Osteoblast (primary cell): ENCODE data around the gene TNP1. TPM values are rescaled to one million over a fixed set of nuclear protein-coding genes. Genes with fewer than 3 reads are reported as not detected.

ENCODE experiments used
- DNase-seq: peaks from one replicate; pipeline ENCODE4 v3.0.0; 2011; ENCODE audit warnings: low spot score, mixed read lengths; ENCODE audit not compliant: insufficient read length; ENCODE audit errors: missing footprints
- H2AFZ ChIP-seq: 2 replicates; pipeline ENCODE4 v1.6.0; 2011; ENCODE audit warnings: mild to moderate bottlenecking, low read length
- H3K27ac ChIP-seq: 2 replicates; pipeline ENCODE4 v1.5.1; 2011; ENCODE audit warnings: mild to moderate bottlenecking, low read depth, low read length, moderate library complexity
- H3K27me3 ChIP-seq: 2 replicates; pipeline ENCODE4 v1.6.0; 2012; ENCODE audit warnings: mild to moderate bottlenecking, control low read depth, inconsistent platforms, low read length, moderate library complexity; ENCODE audit not compliant: insufficient read depth
- H3K36me3 ChIP-seq: 2 replicates; pipeline ENCODE4 v1.5.1; 2011; ENCODE audit warnings: mild to moderate bottlenecking, low read length, control low read depth, moderate library complexity; ENCODE audit not compliant: insufficient read depth
- H3K4me1 ChIP-seq: 2 replicates; pipeline ENCODE4 v1.5.1; 2011; ENCODE audit warnings: mild to moderate bottlenecking, low read length, control low read depth, moderate library complexity; ENCODE audit not compliant: insufficient read depth
- H3K4me2 ChIP-seq: 2 replicates; pipeline ENCODE4 v1.6.0; 2011; ENCODE audit warnings: mild to moderate bottlenecking, low read length; ENCODE audit not compliant: insufficient read depth
- H3K4me3 ChIP-seq: fragments of 200-600 bp; sonication (generic); 3 replicates; pipeline ENCODE4 v1.5.1; 2012; ENCODE audit warnings: mild to moderate bottlenecking, low read length, inconsistent platforms; ENCODE audit not compliant: insufficient read depth
- H3K79me2 ChIP-seq: 2 replicates; pipeline ENCODE4 v1.6.0; 2012; ENCODE audit warnings: mild to moderate bottlenecking, low read length, control low read depth, inconsistent platforms; ENCODE audit not compliant: insufficient read depth
- H3K9me3 ChIP-seq: 2 replicates; pipeline ENCODE4 v1.5.1; 2011; ENCODE audit warnings: low read depth, low read length, control low read depth
- H4K20me1 ChIP-seq: 2 replicates; pipeline ENCODE4 v1.6.0; 2012; ENCODE audit warnings: mild to moderate bottlenecking, low read length, control low read depth; ENCODE audit not compliant: insufficient read depth
- total RNA-seq: library from RNA; depleted of rRNA; stranded (reverse); fragments of >200 nt; gene quantifications from 2 replicates; pipeline ENCODE4 v1.2.3, GENCODE V29; 2012
- TF ChIP-seq, protein P1 (sequence below): IDR thresholded peaks from 2 replicates; pipeline ENCODE4 v1.5.1; 2011; ENCODE audit warnings: mild to moderate bottlenecking, low read depth, low read length, moderate library complexity; ENCODE audit errors: extremely low read depth

Gene TNP1
- total RNA-seq, 1 donor, result not detected

DNA sequence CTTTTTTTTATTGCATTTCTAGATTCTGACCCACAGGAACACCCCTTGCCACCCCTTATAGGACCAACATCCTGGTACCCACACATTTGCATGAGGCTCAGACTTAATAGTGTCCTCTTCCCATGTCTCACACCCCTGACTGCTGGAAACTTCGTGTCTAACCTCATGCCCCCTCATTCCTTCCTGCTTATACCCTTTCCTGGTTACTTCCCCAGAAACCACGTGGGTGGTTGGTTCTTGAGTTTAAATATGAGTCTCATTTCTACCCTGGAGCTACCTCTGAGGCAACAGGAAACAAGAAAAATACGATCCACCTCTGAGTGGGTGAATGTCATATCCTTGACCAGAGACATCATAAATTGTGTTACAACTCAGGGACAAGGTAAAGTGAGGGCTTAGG lies 1.6 kb downstream of the TNP1 start:
- Histone ChIP-seq H4K20me1 (no peaks in the 10 kb centered on the region), H3K9me3 (no peaks in the 10 kb centered on the region), H3K4me2 (no peak overlapping the region), H3K4me1 (peaks cover 8% of the 10 kb centered on the region), H2AFZ (peak overlapping the region; percentile 6), H3K36me3 (no peaks in the 10 kb centered on the region), H3K4me3 (no peak overlapping the region), H3K79me2 (no peaks in the 10 kb centered on the region), H3K27ac (no peak overlapping the region), H3K27me3 (no peaks in the 10 kb centered on the region)
- DNase-seq, result no peak
- TF ChIP-seq, protein P1, sequence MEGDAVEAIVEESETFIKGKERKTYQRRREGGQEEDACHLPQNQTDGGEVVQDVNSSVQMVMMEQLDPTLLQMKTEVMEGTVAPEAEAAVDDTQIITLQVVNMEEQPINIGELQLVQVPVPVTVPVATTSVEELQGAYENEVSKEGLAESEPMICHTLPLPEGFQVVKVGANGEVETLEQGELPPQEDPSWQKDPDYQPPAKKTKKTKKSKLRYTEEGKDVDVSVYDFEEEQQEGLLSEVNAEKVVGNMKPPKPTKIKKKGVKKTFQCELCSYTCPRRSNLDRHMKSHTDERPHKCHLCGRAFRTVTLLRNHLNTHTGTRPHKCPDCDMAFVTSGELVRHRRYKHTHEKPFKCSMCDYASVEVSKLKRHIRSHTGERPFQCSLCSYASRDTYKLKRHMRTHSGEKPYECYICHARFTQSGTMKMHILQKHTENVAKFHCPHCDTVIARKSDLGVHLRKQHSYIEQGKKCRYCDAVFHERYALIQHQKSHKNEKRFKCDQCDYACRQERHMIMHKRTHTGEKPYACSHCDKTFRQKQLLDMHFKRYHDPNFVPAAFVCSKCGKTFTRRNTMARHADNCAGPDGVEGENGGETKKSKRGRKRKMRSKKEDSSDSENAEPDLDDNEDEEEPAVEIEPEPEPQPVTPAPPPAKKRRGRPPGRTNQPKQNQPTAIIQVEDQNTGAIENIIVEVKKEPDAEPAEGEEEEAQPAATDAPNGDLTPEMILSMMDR, result no peak

DNA sequence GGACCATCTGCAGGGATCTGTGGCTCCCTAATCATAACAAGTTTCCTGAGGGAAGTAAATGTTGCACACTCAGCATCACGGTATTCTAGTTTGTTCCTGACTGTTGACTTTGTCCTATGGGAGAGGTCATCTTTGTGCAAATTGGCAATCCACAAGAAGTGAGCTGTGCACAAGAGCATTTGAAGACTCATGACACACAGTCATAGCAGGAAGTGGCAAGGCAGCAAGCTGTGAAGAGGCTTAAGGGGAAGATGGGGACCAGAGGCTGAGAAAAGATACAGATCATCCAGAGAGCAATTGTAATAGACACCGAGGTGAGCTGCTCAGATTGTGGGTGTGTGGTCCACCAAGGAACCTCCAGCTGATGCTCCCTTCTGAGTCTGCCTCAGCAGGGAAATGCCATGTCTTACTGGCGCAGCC lies 2.7 kb downstream of the TNP1 start:
- Histone ChIP-seq H4K20me1 (no peaks in the 10 kb centered on the region), H3K9me3 (no peaks in the 10 kb centered on the region), H3K4me2 (no peak overlapping the region), H3K27me3 (no peaks in the 10 kb centered on the region), H3K4me1 (peaks cover 8% of the 10 kb centered on the region), H2AFZ (no peak overlapping the region), H3K27ac (no peak overlapping the region), H3K4me3 (no peak overlapping the region), H3K36me3 (no peaks in the 10 kb centered on the region), H3K79me2 (no peaks in the 10 kb centered on the region)
- peak; percentile 54 for DNase-seq
- TF ChIP-seq, protein P1, result no peak

DNA sequence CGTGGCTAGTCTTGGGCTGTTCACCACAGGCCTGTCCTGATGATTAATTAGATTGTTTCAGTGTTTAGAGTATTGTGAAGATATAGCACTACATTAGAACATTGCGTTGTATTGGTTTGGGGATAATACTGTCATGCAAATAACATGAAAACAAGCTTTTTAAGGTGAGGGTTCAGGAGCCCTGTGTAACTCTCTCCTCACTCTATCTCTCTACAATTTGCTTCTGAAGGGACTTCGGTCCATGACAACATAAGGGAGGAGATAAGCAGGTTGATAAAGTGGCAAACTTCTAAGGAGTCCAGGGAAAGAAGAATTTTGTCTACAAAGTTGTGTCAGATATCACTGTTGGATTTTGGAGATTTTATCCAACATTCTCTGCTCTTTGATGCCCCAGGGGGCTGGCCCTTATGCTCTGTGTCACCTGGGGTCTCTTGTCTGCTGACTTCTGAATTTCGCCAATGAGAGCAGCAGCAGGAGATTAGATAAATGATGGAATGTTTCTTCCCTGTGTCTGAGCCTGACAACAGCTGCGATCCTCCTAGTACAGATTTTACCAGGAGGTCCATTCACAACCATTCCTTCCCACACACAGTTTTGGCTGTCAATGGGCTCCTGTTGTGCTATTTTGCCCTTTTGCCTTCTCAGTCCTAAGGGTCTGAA lies 3.3 kb downstream of the TNP1 start:
- TF ChIP-seq, protein P1, result no peak
- Histone ChIP-seq H3K4me2 (no peak overlapping the region), H3K79me2 (no peaks in the 10 kb centered on the region), H3K27ac (no peak overlapping the region), H3K9me3 (no peaks in the 10 kb centered on the region), H3K27me3 (no peaks in the 10 kb centered on the region), H3K4me3 (no peak overlapping the region), H2AFZ (no peak overlapping the region), H4K20me1 (no peaks in the 10 kb centered on the region), H3K36me3 (no peaks in the 10 kb centered on the region), H3K4me1 (peaks cover 8% of the 10 kb centered on the region)
- no peak for DNase-seq

DNA sequence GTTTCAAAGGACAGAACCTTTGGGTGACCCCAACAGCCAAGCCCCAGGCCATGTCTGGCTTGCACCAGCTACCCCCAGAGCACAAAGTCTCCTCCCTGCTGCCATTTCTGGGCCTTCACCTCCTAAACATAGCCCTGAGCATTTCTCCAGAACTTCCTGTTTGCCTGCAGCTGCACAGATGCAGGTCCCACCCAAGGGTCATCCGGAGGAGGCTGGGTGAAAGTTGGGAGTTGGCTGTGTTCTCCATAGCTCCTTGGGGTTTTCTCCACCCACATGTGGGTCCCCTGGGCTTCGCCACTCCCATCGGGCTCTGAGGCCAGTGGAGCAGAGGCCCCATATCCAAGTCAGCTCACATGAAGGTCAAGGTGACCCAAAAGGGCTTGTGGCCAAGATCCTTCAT lies 4.3 kb downstream of the TNP1 start:
- Histone ChIP-seq H3K79me2 (no peaks in the 10 kb centered on the region), H3K36me3 (no peaks in the 10 kb centered on the region), H3K4me2 (no peak overlapping the region), H3K4me3 (no peak overlapping the region), H3K4me1 (peaks cover 8% of the 10 kb centered on the region), H3K27me3 (no peaks in the 10 kb centered on the region), H3K9me3 (no peaks in the 10 kb centered on the region), H2AFZ (no peak overlapping the region), H4K20me1 (no peaks in the 10 kb centered on the region), H3K27ac (no peak overlapping the region)
- TF ChIP-seq, protein P1, result no peak
- DNase-seq, result no peak
